ENCODE results near the gene EVC.

GRCh38 chr4:5851637-5852301, 140.8 kb downstream of the EVC start:
- TF ChIP-seq CTCF (IDR thresholded peaks at IDR 0.05; ENCODE audit: low read length) (no peak), EZH2 (optimal IDR thresholded peaks at IDR 0.05; ENCODE audit: low read depth, low read length) (no peak), EZH2phosphoT487 (IDR thresholded peaks at IDR 0.05; ENCODE audit: low read length) (no peak)

Measured in MM.1S (cell line).